GM21367 (cell line): ENCODE data around the gene AUTS2.

Experiments
- ATAC-seq: cut with Tn5 transposase; IDR thresholded peaks from one replicate; pipeline ENCODE4 v1.9.1; 2021; ENCODE audit not compliant: unreplicated experiment

AUTS2 gene

DNA sequence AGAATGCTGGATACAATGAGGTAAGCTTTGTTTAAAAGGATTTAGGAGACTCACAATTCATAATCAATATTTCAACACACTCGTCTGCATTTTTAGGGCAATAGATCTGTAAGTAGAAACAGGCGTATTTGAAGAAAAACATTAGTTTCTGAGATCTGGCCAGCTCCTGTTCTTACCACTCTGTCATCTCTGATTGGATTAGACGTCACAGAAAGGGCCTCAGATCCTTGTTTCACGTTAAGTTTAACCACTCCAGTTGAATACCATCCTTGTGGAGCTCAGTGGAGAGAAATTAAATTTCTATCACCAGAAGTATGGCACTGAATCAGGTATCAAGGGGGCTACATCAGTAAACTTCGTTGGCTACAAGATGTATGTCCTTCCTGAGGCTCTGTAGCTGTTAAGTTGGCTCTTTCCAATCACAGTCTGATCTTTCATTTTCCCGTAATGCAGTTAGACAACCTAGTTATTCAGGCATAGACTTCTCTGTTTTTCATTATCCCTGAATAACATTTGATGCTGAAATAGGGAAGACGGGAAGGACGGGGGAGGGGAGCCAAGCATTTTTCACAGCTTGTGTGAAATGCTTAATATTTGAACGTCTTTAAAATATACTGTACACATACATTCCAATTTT lies 874.4 kb downstream of the AUTS2 start:
- ATAC-seq = no peak

DNA sequence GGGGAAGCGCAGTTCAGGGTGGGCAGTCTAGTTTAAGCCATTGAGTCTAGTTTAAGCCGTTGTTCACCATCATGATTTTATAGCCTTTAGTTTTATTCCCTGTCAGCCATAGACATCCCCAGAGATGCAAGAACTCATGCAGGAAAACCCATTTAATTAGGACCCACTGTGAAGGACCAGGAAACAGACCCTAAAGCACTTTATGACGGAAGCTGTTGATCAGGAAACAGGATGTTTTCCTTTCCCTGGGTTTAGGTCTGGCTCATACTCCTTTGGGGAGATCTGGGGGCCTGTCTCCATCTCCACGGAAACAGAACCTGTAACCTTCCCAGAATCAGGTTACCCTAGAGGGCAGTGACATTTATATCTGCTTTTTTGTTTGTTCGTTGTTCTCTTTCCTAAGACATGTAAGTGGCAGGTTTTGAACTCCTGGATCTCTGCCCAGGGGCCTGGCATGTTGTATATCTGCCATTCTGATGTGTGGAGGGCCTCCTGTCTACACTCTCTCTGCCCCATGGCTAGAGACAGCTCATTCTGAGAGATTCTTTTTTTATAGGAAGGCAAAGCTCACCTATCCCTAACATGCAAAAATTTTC lies 876.5 kb downstream of the AUTS2 start:
- no peak for ATAC-seq

DNA sequence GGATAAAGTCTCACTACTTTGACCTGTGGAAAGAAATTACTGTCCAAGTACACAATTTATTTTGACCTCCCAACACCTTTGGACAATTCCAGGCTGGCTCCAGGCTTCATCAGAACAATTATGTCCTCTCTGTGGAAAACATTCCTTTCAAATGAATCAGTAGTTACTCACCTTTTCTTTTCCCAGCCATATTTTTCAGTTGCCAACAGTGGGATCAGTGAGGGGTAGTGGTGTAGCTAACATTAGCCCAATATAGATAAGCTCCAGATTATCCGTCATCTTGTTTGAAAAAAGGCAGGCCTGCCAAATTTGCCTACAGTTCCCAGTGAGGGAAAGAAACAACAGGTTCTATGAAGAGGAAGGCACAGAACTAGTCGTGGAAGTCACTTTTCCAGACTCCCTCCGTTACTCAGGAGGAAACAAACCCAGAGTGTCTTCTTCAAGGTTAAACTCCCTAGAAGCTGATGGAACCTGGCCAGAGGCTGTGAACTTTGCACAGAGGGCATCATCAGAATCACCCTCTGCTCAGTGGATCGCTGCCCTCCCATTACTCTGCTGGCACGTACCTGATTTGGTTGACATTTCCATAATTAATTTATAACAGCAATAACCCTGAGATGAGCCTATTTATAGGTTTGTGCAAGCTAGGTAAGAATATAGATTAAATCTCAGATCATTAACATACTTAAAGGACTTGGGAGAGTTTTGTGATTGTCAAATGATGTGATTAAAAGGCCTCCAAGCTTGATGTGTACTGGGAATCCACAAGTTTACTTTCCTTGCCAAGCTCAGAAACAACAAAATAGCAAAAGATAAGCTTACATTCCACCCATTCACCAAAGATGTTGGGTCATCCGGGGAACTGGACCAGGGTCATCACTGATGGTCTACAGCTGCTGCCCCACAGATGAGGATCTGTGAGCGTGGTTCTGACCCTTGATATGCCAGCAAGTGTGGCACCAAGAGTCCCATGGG lies 879.0 kb downstream of the AUTS2 start:
- no peak for ATAC-seq

DNA sequence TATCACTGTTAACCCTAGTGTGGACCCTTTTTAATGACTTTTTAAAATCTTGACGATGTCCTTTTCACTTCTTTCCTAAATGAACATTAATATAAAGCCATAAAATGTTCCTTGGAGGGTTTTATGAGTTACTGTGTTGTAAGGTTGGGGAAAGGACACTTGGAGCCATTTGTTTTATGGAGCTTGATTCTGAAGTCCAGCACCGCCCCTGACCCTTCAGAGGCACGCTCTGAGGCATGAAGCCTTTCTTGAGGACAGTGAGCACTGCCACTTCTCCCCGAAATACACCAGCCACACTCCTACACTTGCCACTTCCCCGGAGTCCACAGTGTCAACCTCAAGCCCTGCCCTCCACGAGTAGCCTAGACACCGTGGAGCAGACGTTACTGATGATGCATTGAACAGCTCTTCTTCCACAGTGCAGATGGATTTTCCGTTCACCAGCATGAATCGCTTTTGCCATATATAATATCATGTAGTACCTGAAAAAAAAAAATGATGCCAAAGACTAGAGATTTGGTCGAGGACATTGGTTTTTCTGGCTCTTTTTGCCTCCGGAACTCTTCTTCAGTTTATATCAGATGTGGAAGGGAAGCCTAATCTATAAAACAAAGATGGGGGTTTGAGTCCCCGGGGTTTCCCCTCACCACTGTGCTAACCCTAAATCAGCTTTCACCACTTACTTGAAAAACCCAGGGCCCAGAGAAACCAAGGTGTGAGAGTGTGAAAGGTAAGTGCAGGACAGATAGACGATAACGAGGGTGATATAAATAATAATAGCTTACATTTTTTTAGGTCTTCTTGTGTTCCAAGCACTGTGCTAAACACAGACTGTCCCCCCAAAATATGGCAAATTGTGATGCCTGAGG lies 881.1 kb downstream of the AUTS2 start:
- no peak for ATAC-seq

DNA sequence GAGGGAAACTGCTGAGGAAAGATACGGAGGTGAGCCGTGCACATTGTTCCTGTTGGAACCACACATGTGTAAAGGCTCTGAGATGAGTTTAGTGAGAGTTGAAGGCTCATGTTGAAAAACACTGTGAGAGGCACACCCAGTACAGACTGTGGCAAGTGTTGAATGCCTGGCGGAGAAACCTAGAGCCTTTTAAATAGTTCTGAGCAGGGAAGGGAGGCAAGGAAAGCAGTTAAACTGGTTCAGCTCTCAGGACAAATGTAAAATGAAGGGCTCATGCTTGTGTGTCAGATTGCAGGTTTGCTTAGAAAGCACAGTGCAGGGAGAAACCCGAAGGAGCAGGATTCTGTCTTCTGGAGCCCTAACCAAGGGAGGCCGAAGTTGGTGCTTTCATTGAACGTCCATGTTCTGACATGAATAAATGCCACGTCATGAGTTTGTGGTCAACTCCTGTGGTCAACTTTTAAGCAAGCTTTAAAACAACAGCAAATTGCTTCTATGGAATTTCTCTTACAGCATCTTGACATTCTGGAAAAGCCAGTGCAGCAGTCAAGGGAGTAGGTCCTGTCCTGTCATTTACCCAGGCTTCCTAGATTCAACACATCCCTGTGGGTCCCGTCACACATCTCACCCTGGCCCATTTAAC lies 882.8 kb downstream of the AUTS2 start:
- no peak for ATAC-seq

DNA sequence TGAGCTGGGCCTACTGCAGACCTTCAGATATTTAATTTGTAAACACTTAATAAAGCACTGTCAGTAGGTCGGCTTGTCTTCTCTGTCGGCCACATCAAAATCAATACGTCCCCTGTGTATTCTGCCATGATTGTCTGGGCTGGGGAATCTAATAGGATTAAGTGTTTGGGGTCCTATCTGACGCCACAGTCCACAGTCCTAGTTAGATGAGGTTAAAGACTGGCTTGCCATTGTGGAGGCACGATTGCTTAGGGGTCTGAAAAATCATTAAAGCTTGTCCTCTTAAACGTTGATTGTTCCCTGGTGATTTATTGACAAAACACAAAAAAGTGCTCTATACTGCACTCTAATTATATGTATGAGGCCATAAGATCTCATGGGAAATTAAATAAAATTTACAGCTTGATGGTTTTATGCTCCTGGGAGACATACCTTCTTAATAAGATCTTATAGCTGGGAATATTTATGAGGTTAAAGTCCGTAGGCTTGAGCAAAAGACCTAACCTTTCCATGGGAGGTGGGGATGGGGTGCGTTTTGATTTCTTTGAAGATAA lies 883.4 kb downstream of the AUTS2 start:
- ATAC-seq = no peak

DNA sequence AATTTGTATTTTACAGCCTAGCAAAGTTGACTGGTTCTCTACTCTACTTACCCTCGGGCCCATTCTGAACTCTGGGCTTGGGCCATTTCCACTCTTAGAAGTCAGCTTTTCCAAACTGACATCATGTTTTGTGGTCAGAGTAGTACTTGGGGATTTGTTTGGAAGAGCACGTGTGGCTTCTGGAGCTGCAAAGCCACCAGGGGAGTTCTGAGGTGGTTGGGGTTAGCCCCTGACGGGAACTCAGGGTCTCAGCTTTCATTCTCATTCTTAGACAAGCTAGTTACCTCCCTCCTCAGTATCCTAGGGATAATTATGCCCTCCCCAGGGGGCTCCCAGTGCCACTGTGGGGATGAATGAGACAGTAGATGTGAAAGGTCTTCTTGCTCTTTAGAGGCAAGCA lies 886.0 kb downstream of the AUTS2 start:
- ATAC-seq = no peak

DNA sequence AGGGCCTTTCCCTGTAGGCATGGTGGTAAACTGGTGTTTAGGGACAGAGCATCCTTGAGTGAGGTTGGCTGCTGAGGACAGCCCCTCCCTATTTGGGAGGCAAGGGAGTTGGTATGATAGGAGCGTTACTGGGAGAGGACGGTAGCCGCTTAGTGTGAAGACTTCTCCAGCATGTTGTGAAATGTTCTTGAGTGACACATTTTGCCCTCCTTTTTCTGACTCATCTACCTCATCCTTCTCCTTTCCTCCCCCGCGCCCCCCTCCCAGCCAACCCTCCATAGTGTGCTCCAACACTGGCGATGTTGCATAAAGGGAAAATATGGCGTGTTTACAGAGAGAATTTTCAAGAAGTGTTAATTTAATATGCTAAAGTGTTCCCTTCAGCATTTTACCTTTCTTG lies 888.7 kb downstream of the AUTS2 start:
- no peak for ATAC-seq

DNA sequence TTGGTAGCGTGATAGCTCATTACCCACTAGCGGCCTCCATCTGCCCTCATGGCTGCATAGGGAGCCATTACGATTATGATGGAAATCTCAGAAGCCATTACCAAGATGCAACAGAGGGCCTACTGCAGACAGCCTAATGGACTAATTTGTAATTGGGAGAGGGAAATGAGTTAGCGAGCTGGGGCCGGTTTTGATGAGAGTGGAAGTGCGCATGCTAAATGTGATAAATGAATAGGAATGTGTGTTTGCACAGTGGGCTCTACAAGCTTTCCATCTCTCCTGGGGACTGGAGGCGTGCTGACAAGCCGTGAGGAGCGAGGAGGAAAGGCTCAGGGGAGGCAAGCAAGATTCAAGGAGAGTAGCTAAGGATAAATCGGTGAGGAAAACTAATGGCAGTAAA lies 889.2 kb downstream of the AUTS2 start:
- ATAC-seq = no peak

DNA sequence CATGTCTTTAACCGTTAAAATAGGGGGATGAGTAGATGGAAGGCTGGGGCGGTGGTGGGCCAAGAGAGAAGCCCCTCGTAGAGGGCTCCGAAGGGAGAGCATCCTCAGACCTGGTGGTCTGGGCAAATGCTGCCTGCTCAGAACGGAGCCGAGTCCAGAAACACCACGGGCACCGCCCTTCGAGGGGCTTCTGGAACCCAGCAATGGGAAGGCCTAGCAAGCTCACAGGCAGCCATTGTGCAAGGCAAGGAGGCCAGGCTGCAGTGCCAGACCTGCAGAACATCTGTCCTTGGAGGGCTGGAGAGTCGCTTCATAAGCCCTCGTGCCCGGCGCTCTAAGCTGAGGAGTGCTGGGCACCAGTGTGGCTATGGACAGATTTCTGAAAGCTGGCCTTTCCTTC lies 889.6 kb downstream of the AUTS2 start:
- no peak for ATAC-seq

DNA sequence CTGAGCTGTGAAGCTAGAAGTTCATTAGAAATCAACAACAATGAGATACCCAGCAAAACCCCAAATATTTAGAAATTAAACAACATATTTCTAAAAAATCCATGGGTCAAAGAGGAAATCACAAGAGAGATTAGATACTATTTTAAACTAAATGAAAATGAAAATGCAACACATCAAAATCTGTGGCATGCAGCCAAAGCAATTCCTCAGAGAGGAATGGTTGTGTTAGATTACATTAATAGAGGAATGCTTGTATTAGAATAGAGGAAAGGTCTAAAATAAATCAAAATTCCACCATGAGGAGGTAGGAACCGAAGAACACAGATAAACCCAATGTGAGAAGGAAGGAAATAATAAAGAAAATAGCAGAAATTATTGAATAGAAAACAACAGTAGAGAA lies 891.5 kb downstream of the AUTS2 start:
- no peak for ATAC-seq

DNA sequence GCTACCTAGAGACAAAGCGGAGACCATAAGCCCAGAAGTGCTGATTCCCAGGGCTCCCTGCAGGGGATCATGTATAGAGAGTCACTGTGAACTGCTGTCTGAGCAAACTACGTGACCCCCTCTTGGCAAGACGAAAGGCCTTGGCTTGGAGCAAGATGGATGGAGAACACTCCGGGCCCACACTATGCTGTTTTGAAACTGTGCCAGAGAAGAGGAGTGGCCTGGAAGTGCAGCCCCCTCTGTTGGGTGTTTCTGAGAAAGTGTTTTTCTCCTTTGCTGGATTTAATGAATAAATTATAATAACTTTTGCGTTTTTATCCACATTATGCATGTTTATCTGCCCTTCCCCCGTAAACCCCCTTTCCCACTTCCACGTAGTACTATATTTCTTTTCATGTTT lies 894.4 kb downstream of the AUTS2 start:
- no peak for ATAC-seq

DNA sequence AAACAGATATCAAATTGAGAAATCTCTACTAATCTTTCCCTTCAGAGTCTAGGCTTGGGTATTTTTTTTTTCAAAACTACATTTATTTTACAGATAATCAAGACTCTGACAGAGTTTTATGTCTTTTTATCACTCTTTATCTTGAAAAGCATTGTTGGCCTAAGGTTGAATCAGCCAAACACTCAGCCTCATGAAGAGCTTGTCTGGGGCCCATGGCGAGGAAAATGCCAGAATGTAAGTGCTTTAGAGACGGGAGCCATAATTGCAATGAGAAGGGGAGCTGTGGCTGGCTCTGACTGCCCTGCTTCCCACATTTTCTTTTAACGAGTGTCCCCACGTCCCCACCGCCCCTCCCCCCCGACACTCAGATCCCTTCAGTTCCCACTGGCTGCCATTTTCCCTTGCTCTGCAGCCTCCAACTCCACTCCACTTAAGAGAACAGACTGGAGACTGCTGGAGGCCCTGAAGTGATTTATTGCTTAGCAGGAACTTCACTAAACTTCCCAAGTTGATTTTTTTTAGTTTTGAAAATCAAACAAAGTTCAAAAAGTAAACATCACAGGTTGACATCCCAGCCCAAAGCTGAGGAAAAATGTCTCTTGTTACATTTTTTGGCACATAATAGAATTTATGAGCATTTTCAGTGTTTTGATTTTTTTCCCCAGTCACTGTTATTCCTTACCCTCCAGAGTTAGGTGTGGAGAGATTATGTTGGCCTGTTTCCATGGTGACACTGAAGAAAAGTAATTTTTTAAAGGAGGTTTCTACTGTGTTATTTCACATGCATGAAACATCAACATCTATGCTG lies 896.2 kb downstream of the AUTS2 start:
- ATAC-seq = no peak

DNA sequence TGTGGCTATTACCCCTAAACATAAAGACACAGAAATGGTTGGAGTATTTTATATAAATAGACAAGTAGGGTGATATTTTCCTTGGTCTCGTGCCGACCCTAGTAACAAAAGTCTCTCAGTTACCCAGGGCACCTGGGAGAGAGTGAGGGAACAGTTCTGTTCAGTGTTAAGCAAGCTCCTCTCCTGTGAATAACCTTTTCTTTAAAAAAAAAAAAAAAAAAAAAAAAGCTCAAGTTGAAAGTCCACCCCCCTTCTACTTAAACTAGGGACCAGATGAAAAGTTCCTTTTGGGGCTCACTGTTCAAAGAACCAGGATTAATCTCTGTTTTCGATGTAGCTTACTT lies 896.7 kb downstream of the AUTS2 start:
- ATAC-seq = no peak

DNA sequence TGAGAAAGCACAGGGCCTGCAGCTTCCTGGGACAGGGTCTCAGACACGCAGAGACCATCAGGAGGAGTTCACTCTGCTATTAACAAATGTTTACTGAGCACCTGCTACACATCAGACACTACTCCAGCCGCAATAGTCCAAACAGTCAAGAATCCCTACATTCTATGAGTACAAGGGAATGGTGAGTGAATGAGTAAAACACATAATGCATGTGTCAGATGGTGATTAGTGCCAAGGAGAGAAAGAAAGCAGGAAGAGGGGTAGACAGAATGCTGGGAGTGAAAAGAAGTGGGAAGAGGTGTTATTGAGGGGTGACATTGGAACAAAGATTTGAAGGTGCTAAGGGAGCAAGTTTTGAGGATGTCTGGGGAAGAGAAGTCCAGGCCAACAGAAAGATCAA lies 899.5 kb downstream of the AUTS2 start:
- no peak for ATAC-seq

DNA sequence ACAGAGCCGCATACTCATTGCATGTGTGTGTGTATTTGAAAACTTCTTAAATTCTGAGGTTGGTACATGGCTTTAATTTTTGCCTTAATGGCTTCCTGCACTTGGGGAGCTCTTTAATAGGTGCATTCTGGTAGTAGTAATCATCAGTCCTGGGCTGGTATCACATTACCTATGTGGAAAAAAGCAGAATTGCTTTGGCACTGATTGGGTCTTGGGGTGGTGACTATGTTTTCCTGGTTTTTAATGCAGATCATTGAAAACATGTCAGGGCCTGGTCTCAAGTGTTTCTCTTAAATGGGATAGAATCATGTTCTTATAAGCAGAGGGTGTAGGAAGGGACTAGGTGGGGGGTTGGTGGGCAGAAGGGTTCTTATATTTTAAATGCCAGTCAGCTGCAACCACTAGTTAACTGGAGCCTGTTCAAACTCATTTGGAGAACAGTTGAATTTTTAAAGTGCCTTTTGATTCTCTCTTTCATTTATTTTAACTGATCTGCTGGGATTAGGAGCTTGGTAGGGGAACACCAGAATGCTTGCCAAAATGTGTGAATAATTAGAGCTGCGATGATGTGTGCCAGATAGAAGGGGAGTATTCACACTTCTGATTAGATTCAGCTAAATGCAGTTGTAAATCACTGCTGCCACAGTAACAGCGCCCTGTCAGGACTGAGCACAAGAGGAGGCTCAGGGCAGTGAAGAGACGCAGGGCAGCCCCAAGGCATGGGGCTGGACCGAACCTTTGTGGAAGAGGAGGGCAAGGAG lies 900.1 kb downstream of the AUTS2 start:
- no peak for ATAC-seq

DNA sequence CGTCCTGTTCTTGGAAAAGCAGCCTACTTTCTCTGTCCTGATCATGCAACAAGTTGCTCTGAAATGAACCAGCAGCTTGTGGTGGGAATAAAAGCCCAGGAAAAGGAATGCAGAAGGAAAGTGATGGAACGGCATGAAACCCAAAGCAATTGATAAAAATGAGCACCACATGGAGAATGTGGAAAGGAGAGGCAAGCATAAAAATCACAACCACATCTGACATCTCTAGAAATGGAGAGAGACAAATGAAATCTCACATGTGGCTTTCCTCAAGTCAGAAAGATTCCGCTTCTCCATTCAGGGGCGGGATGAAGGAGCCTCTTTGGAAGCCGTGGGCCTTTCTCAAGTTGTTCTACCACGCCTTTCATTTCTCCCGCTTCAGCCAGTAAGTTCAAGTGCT lies 902.0 kb downstream of the AUTS2 start:
- no peak for ATAC-seq

DNA sequence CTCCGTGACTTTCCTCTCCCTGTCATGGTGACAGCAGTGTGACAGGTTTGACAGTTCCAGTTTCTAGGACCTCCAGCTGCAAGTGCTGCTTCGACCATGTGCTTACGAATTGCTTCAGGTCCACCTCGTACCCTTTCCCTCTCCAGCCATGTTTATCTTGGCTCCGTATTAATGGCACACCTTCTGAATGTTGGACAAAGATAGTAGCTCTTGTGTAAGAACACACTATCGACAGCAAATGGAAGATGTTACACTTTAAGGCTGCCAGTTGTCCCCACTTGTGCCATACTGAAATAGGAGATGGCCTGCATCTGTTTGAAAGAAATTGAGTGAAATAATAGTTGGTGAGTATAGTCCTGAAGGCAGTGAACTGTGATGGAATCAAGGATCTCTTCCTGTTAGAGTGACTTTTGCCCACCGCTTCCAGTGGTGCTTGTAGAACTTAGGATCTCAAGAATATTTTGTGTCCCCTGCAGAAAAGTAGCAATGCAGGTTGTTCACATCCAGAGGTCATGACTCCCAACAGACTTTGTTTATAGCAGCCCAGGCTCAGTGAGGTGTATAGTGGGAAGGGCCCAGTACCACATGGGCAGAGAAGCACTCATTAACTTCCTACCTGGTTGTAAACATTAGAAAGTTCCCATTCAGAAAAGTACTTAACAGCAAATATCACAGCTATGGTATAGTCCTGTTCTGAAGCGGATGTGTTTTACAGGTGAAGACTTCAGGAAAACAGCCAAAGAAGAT lies 904.0 kb downstream of the AUTS2 start:
- no peak for ATAC-seq
